Measurements from ENCODE around the gene YBEY.

GRCh38 chr21:46273341-46273740 lies 12.8 kb upstream of the YBEY start:
- TF ChIP-seq POLR2A (IDR thresholded peaks at IDR 0.05) (no peak), CTCF (IDR thresholded peaks at IDR 0.05) (no peak)

Measured in Peyer's patch (tissue), 4 donors.